ENCODE measurements around the gene EHHADH.

DNA sequence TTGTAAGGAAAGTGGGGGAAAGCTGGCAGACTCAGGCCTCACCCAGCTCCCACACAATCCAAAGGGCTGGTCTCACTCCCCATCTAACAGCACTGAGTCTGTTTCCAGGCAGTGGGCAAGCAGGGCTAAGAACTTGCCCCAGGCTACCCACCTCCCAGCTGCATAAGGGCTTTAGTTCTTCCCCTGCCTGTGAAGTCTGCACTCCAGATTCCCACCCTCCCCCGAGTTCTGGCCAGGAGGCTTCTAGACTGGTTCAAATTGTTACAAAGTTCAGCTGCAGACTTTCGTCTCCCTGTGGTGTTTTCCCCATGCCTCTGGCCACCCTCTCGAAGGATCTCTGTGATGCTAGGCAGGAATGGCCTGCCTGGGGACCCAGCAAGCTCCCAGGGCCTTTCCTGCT is 11.2 kb downstream of the EHHADH start:
- no peak for TF ChIP-seq POLR2AphosphoS5 (IDR thresholded peaks at IDR 0.05; ENCODE audit: borderline replicate concordance, low read depth, low read length)
- no peak for TF ChIP-seq EZH2 (IDR thresholded peaks at IDR 0.05)
- no peak for TF ChIP-seq FOXP2 (optimal IDR thresholded peaks at IDR 0.05; ENCODE audit: control extremely low read depth, extremely low read length, insufficient read depth)

Measured in SK-N-MC (cell line).